Measurements from ENCODE around the gene LUZP1.

LUZP1 gene

DNA sequence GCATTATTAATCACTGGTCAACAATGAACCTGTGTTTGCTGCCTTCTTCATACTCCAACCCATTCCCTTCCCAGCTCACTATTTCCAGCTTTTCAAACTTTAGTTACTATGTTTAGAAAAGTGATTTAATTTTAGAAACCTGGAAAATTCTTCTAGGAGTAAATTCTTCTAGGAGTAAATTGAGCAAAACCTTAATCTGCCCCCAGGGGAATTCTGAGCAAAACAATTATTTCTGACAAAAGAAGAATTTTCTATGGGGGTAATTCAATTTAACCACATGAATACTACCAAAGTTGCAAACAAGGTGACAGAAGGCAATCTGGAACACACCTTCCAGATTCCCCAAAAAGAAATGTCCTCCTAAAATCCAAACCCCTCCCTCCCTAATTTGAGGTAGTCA, 1.8 kb downstream of the LUZP1 start:
- H3K4me3 ChIP-seq (ENCODE audit: low read depth, low read length), result peak overlapping the region; percentile 90
- no peak for TF ChIP-seq CTCF (IDR thresholded peaks at IDR 0.05; ENCODE audit: low read depth, low read length)

GRCh38 chr1:23163395-23163794, 5.3 kb downstream of the LUZP1 start:
- H3K4me3 ChIP-seq (ENCODE audit: low read depth, low read length), result no peak overlapping the region
- no peak for TF ChIP-seq CTCF (IDR thresholded peaks at IDR 0.05; ENCODE audit: low read depth, low read length)

- no peak overlapping the region for H3K4me3 ChIP-seq (ENCODE audit: low read depth, low read length)
- no peak for TF ChIP-seq CTCF (IDR thresholded peaks at IDR 0.05; ENCODE audit: low read depth, low read length)
Observed at GRCh38 chr1:23159963-23160877, 8.4 kb downstream of the LUZP1 start.

DNA sequence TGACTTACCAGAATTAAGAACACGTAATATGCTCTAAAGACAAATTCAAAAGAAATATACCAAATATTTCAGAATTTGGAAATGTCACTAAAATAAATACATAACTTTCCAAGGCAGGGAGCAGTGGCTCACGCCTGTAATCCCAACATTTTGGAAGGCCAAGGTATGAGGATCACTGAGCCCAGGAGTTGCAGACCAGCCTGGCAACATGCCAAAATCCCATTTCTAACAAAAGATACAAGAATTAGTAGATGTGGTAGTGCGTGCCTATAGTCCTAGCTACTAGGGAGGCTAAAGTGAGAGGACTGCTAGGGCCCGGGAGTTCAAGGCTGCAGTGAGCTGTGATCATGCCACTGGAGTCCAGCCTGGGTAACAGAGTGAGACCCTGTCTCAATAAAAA, 11.7 kb downstream of the LUZP1 start:
- TF ChIP-seq CTCF (IDR thresholded peaks at IDR 0.05; ENCODE audit: low read depth, low read length), result no peak
- no peak overlapping the region for H3K4me3 ChIP-seq (ENCODE audit: low read depth, low read length)

DNA sequence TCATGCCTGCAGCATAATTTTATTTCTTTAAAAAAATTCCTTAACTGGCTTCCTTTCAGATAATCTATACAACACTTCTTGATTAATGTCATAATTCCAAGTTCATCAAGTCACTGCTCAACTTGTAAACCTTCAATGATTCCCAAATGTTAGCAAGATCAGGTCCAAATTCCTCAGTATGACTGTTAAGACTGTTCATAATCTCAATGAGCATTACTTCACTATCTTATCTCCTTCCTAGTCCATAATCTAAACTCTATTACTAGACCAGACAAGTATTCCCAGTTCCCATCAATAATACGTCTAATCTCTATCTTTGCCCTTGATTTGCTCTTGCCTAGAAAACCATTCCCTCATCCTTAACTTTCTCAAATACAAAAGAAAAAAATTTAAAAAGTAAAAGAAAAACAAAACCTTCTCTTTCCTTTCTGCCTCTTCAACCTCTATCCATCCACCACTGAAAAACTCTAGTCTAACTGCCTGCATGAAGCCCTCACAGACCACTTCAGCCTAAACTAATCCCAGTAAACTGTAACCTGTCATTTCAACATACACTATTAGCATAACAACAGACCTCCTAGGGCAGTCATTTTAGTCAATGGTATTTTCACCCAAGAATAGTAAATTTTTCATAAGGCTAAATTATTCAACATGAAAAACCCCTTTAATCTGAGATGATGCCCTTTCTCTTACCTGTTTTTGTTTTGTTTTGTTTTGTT, 15.5 kb downstream of the LUZP1 start:
- TF ChIP-seq CTCF (IDR thresholded peaks at IDR 0.05; ENCODE audit: low read depth, low read length), result no peak
- no peak overlapping the region for H3K4me3 ChIP-seq (ENCODE audit: low read depth, low read length)

GRCh38 chr1:23150742-23151141, 17.9 kb downstream of the LUZP1 start:
- no peak for TF ChIP-seq CTCF (IDR thresholded peaks at IDR 0.05; ENCODE audit: low read depth, low read length)
- no peak overlapping the region for H3K4me3 ChIP-seq (ENCODE audit: low read depth, low read length)

GRCh38 chr1:23150125-23150524, 18.5 kb downstream of the LUZP1 start:
- TF ChIP-seq CTCF (IDR thresholded peaks at IDR 0.05; ENCODE audit: low read depth, low read length), result no peak
- H3K4me3 ChIP-seq (ENCODE audit: low read depth, low read length), result no peak overlapping the region

All from WI38 (cell line).